Measurements from ENCODE around the gene ANGPTL1. TPM values are rescaled to one million over a fixed set of nuclear protein-coding genes. Genes with fewer than 3 reads are reported as not detected.

Gene ANGPTL1
- polyA plus RNA-seq, 2 of the 4 experiments (the other 2 are of a cell fraction), result 0.12 TPM; not detected in 1

DNA sequence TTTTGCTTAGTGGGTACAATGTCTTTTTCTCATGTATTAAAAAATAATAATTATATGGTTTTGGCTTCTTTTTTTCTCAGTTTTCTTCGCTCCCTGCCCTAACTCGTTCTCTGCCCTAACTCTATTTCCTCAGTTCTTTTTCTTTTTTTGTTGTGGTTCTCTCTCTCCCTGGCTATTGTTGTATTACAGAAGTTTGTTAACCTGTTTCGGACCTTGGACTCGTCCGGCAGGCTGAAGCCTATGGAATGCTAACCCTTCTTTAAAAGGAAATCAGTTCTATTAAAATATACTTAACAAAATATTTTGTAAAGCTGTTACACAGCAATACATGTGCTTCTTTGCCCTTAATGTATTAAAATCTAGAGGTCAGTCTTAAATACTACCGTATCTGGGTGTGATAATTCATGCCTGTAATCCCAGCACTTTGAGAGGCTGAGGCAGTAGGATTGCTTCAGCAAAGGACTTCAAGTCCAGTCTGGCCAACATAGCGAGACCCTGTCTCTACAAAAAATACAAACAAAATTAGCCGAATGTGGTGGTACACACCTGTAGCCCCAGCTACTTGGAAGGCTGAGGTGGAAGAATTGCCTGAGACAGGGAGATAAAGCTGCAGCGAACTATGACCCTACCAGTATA is 64.1 kb downstream of the ANGPTL1 start:
- DNase-seq (ENCODE audit: low read depth in 1 of 2, low spot score in 1 of 2) (no peak), ATAC-seq (no peak), FAIRE-seq (no peak)
- Histone ChIP-seq H3K9me3 (no peaks in the 10 kb centered on the region), H3K27ac (no peak overlapping the region), H3K4me2 (no peak overlapping the region), H3K4me1 (no peaks in the 10 kb centered on the region), H3K4me3 (no peak overlapping the region)
- ChIA-PET POLR2A (no interaction called here), CTCF (interaction anchor here (1.2 kb wide), 2 partner anchors 196 to 264 kb away, joined by 3 to 4 read pairs; no protein-coding TSS in a partner anchor)
- TF ChIP-seq RNF2 (IDR thresholded peaks at IDR 0.05; ENCODE audit: borderline replicate concordance, low read depth) (no peak), CBX8 (IDR thresholded peaks at IDR 0.05) (no peak), MAFK (IDR thresholded peaks at IDR 0.05; ENCODE audit: partially characterized antibody) (no peak), ELK1 (IDR thresholded peaks at IDR 0.05; ENCODE audit: low read depth, low read length) (no peak), PBX3 (IDR thresholded peaks at IDR 0.05) (no peak), CBX2 (IDR thresholded peaks at IDR 0.05; ENCODE audit: borderline replicate concordance, low read depth) (no peak), SREBF2 (IDR thresholded peaks at IDR 0.05) (no peak), ZNF302 (CRISPR knock-in tag; IDR thresholded peaks at IDR 0.05) (no peak), JUN (IDR thresholded peaks at IDR 0.05) (no peak), POLR2AphosphoS2 (conservative IDR thresholded peaks at IDR 0.05; ENCODE audit: low read length) (no peak), RFX5 (IDR thresholded peaks at IDR 0.05) (no peak), POLR2A (IDR thresholded peaks at IDR 0.05; ENCODE audit: low read length) (no peak)
- TF ChIP-seq, protein P1, sequence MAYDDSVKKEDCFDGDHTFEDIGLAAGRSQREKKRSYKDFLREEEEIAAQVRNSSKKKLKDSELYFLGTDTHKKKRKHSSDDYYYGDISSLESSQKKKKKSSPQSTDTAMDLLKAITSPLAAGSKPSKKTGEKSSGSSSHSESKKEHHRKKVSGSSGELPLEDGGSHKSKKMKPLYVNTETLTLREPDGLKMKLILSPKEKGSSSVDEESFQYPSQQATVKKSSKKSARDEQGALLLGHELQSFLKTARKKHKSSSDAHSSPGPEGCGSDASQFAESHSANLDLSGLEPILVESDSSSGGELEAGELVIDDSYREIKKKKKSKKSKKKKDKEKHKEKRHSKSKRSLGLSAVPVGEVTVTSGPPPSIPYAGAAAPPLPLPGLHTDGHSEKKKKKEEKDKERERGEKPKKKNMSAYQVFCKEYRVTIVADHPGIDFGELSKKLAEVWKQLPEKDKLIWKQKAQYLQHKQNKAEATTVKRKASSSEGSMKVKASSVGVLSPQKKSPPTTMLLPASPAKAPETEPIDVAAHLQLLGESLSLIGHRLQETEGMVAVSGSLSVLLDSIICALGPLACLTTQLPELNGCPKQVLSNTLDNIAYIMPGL (CRISPR knock-in tag; IDR thresholded peaks at IDR 0.05; ENCODE audit: borderline replicate concordance), result no peak
- WGBS (ENCODE audit: missing lambda C conversion rate), result 91% methylated on average over 9 of the region's 9 CpGs

DNA sequence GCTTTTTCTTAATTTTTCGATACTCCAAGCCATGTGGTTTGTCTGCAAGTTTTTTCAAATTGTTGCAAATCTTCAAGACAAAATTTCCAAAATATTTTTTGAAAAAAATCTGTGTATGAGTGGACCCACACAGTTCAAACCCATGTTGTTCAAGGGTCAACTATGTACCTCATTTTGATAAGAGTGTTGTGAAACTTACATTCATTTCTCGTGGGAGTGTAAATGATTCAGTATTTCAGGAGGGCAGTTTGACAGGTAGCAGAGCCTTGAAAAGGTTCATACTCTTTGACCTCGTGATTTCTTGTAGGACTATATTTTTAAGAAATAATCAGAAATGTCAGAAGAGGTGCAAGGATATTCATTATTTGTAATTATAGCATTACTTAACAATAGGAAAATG is 68.0 kb downstream of the ANGPTL1 start:
- WGBS (ENCODE audit: missing lambda C conversion rate), result 83% methylated on average over 3 of the region's 3 CpGs
- ChIA-PET CTCF (no interaction called here), POLR2A (no interaction called here)
- no peak overlapping the region for H3K4me2 ChIP-seq
- DNase-seq (ENCODE audit: low read depth in 1 of 2, low spot score in 1 of 2) (no peak), FAIRE-seq (no peak), ATAC-seq (no peak)
- peaks cover 5% of the 10 kb centered on the region; the same call in 1 of the 3 replicates for H3K9me3 ChIP-seq
- H3K27ac ChIP-seq, result no peak overlapping the region
- H3K4me1 ChIP-seq, result no peaks in the 10 kb centered on the region
- H3K4me3 ChIP-seq, result no peak overlapping the region
- TF ChIP-seq CHD2 (IDR thresholded peaks at IDR 0.05; ENCODE audit: low read length, partially characterized antibody) (no peak), KDM5A (IDR thresholded peaks at IDR 0.05) (no peak), POLR2A (IDR thresholded peaks at IDR 0.05; ENCODE audit: low read length) (no peak), E2F6 (IDR thresholded peaks at IDR 0.05; ENCODE audit: borderline replicate concordance, low read depth) (no peak), CHD4 (IDR thresholded peaks at IDR 0.05; ENCODE audit: borderline replicate concordance) (no peak), CBX8 (IDR thresholded peaks at IDR 0.05) (no peak)

Other genes starting within 250 kb of the ANGPTL1 start
- gene RALGPS2, start 145.8 kb downstream of the ANGPTL1 start, polyA plus RNA-seq (2011; rRNA removed), result 18.6 and 23.7 TPM in 2 replicates
- 10.2 to 11.8 TPM (median 10.5 TPM) in 3 replicates for gene RALGPS2, start 145.8 kb downstream of the ANGPTL1 start, polyA plus RNA-seq (2017; fragmentation: RNase III; extraction: RNeasy Plus Mini Kit Qiagen cat#74134 plus additional on column Dnase treatment)
- gene FAM20B, start 154.8 kb upstream of the ANGPTL1 start, polyA plus RNA-seq (2011; rRNA removed), result 34.9 and 35.3 TPM in 2 replicates
- 24.2 to 25.3 TPM (median 25.3 TPM) in 3 replicates for gene FAM20B, start 154.8 kb upstream of the ANGPTL1 start, polyA plus RNA-seq (2017; fragmentation: RNase III; extraction: RNeasy Plus Mini Kit Qiagen cat#74134 plus additional on column Dnase treatment)
- 30.7 and 41.0 TPM in 2 replicates for gene TOR3A, start 211.0 kb upstream of the ANGPTL1 start, polyA plus RNA-seq (2011; rRNA removed)
- 44.5 to 48.9 TPM (median 46.4 TPM) in 3 replicates for gene TOR3A, start 211.0 kb upstream of the ANGPTL1 start, polyA plus RNA-seq (2017; fragmentation: RNase III; extraction: RNeasy Plus Mini Kit Qiagen cat#74134 plus additional on column Dnase treatment)